H1 (cell line): ENCODE data around the gene TOR1AIP1. TPM values are rescaled to one million over a fixed set of nuclear protein-coding genes. Genes with fewer than 3 reads are reported as not detected.

Experiments
- CTCF ChIA-PET: fragments of 300-600 bp; sonication (Branson Sonifier 250); formaldehyde crosslinking; loops from one replicate; lab custom pipeline; 2021; ENCODE audit not compliant: partially characterized antibody; lab: Charles Lee
- POLR2A ChIA-PET: fragments of 300-600 bp; sonication (Branson Sonifier 250); formaldehyde crosslinking; loops from one replicate; lab custom pipeline; 2021; ENCODE audit warnings: inconsistent platforms; ENCODE audit not compliant: partially characterized antibody; lab: Charles Lee
- DNase-seq, 2 experiments: peaks; one replicate each; pipeline versions ENCODE4 v3.0.0 to v3.0.0-alpha.2; 2010 to 2022; ENCODE audit warnings: low spot score in 2 of 2, low read depth in 1 of 2, mixed read lengths in 1 of 2
- FAIRE-seq: peaks from 2 replicates; lab custom pipeline; 2011; peaks lifted over from hg19 to GRCh38; lab: Jason Lieb, UNC
- H2AFZ ChIP-seq: 2 replicates; pipeline ENCODE4 v1.8.1; 2012; ENCODE audit warnings: low read length, inconsistent platforms
- H2AK5ac ChIP-seq: 2 replicates; pipeline ENCODE4 v1.6.1; 2013; ENCODE audit warnings: low read depth, low read length
- H2BK120ac ChIP-seq: replicated peaks from 2 replicates; pipeline ENCODE3; 2013; ENCODE audit warnings: low read depth, low read length, inconsistent platforms
- H2BK12ac ChIP-seq: 2 replicates; pipeline ENCODE4 v1.6.1; 2013; ENCODE audit warnings: low read depth, low read length
- H2BK15ac ChIP-seq: 2 replicates; pipeline ENCODE4 v1.6.1; 2013; ENCODE audit warnings: low read length
- H2BK20ac ChIP-seq: 2 replicates; pipeline ENCODE4 v1.6.1; 2013; ENCODE audit warnings: low read length
- H2BK5ac ChIP-seq: 2 replicates; pipeline ENCODE4 v1.6.1; 2013; ENCODE audit warnings: low read depth, low read length
- H3K14ac ChIP-seq: 2 replicates; pipeline ENCODE4 v1.6.1; 2013; ENCODE audit warnings: inconsistent platforms; ENCODE audit not compliant: insufficient read length
- H3K18ac ChIP-seq: 2 replicates; pipeline ENCODE4 v1.6.1; 2013; ENCODE audit warnings: low read length; ENCODE audit errors: extremely low read depth
- H3K23ac ChIP-seq: 2 replicates; pipeline ENCODE4 v1.6.1; 2013; ENCODE audit warnings: inconsistent platforms; ENCODE audit not compliant: insufficient read length
- H3K23me2 ChIP-seq: 2 replicates; pipeline ENCODE4 v1.6.1; 2013; ENCODE audit warnings: low read depth, low read length
- H3K27ac ChIP-seq: 2 replicates; pipeline ENCODE4 v1.6.1; 2011; ENCODE audit warnings: low read depth, low read length, inconsistent platforms
- H3K27me3 ChIP-seq, 4 experiments: replicated peaks in 1 of 4; 1 replicate in 1 of 4; 2 replicates in 3 of 4; pipeline versions ENCODE4 v1.6.1 to v1.8.1; 2011 to 2013; ENCODE audit warnings: low read length in 3 of 4, mild to moderate bottlenecking in 3 of 4, inconsistent platforms in 2 of 4, mixed read lengths in 2 of 4, moderate library complexity in 1 of 4; ENCODE audit not compliant: control insufficient read depth in 3 of 4, insufficient read depth in 3 of 4; ENCODE audit errors: extremely low read depth in 1 of 4
- H3K36me3 ChIP-seq, 4 experiments: 2 replicates each; pipeline versions ENCODE4 v1.6.1 to v1.8.1; 2011 to 2013; ENCODE audit warnings: mild to moderate bottlenecking in 4 of 4, low read length in 3 of 4, moderate library complexity in 2 of 4, control low read depth in 1 of 4, inconsistent platforms in 1 of 4; ENCODE audit not compliant: insufficient read depth in 4 of 4, control insufficient read depth in 2 of 4
- H3K4ac ChIP-seq: replicated peaks from 2 replicates; pipeline ENCODE3; 2013; ENCODE audit warnings: low read length, low read depth, mixed read lengths, inconsistent platforms; ENCODE audit not compliant: insufficient read length
- H3K4me1 ChIP-seq, 4 experiments: replicated peaks in 1 of 4; 1 replicate in 1 of 4; 2 replicates in 3 of 4; pipeline versions ENCODE4 v1.6.1 to v1.8.1; 2011 to 2013; ENCODE audit warnings: low read length in 3 of 4, inconsistent platforms in 2 of 4, mixed read lengths in 1 of 4; ENCODE audit not compliant: insufficient read depth in 4 of 4, control insufficient read depth in 3 of 4
- H3K4me2 ChIP-seq, 2 experiments: 2 replicates each; pipeline versions ENCODE4 v1.6.1 to v1.8.1; 2011 to 2013; ENCODE audit warnings: low read depth in 2 of 2, low read length in 2 of 2, control low read depth in 1 of 2, inconsistent platforms in 1 of 2, mild to moderate bottlenecking in 1 of 2; ENCODE audit not compliant: insufficient read depth in 1 of 2
- H3K4me3 ChIP-seq, 4 experiments: fragments of 200-600, 300-600 bp in 1 of 4; sonication (generic), shearing (Covaris generic), sonication (Bioruptor Twin) in 1 of 4; 2 replicates each; pipeline versions ENCODE4 v1.5.1 to v1.8.1; 2011 to 2016; ENCODE audit warnings: low read length in 4 of 4, low read depth in 3 of 4, control low read depth in 2 of 4, inconsistent platforms in 2 of 4, mild to moderate bottlenecking in 2 of 4, mixed read lengths in 1 of 4, moderate library complexity in 1 of 4; ENCODE audit not compliant: insufficient read depth in 2 of 4; ENCODE audit errors: extremely low read depth in 1 of 4
- H3K56ac ChIP-seq: replicated peaks from 2 replicates; pipeline ENCODE3; 2013; ENCODE audit warnings: low read depth, mild to moderate bottlenecking, mixed read lengths, low read length, inconsistent platforms; ENCODE audit not compliant: insufficient read length
- H3K79me1 ChIP-seq: 2 replicates; pipeline ENCODE4 v1.6.1; 2013; ENCODE audit warnings: low read depth, low read length, control low read depth
- H3K79me2 ChIP-seq, 2 experiments: 2 replicates each; pipeline versions ENCODE4 v1.6.1 to v1.8.1; 2012 to 2013; ENCODE audit warnings: low read length in 2 of 2, mild to moderate bottlenecking in 2 of 2, inconsistent platforms in 1 of 2; ENCODE audit not compliant: insufficient read depth in 2 of 2, control insufficient read depth in 1 of 2
- H3K9ac ChIP-seq, 4 experiments: replicated peaks in 1 of 4; 1 replicate in 1 of 4; 2 replicates in 3 of 4; pipeline versions ENCODE4 v1.6.1 to v1.8.1; 2011 to 2013; ENCODE audit warnings: low read depth in 3 of 4, low read length in 3 of 4, control low read depth in 2 of 4, mild to moderate bottlenecking in 2 of 4, moderate library complexity in 2 of 4, inconsistent platforms in 1 of 4; ENCODE audit errors: extremely low read depth in 1 of 4
- H3K9me3 ChIP-seq, 2 experiments: 2 replicates each; pipeline versions ENCODE4 v1.6.1 to v1.8.1; 2012 to 2013; ENCODE audit warnings: mild to moderate bottlenecking in 2 of 2, moderate library complexity in 2 of 2, control low read depth in 1 of 2, inconsistent platforms in 1 of 2, low read depth in 1 of 2, low read length in 1 of 2, mixed read lengths in 1 of 2; ENCODE audit not compliant: insufficient read depth in 2 of 2
- H4K20me1 ChIP-seq, 2 experiments: replicated peaks in 1 of 2; 2 replicates each; pipeline versions ENCODE3 to v1.8.1; 2011 to 2013; ENCODE audit warnings: inconsistent platforms in 2 of 2, low read length in 2 of 2, mild to moderate bottlenecking in 1 of 2; ENCODE audit not compliant: insufficient read depth in 2 of 2, control insufficient read depth in 1 of 2
- H4K5ac ChIP-seq: 2 replicates; pipeline ENCODE4 v1.6.1; 2013; ENCODE audit warnings: low read length, low read depth, mixed read lengths, inconsistent platforms; ENCODE audit not compliant: insufficient read length
- H4K8ac ChIP-seq: 2 replicates; pipeline ENCODE4 v1.8.0; 2013; ENCODE audit warnings: mild to moderate bottlenecking, moderate library complexity, low read length, inconsistent platforms; ENCODE audit not compliant: insufficient read depth; ENCODE audit errors: extremely low read depth
- H4K91ac ChIP-seq: replicated peaks from 2 replicates; pipeline ENCODE3; 2013; ENCODE audit warnings: low read length, mixed read lengths, inconsistent platforms; ENCODE audit not compliant: insufficient read length
- ATF2 ChIP-seq: IDR thresholded peaks from 2 replicates; pipeline ENCODE4 v1.6.1; 2012; ENCODE audit warnings: low read length, inconsistent platforms
- ATF3 ChIP-seq: IDR thresholded peaks from 2 replicates; pipeline ENCODE4 v1.6.1; 2011; ENCODE audit warnings: low read depth, mild to moderate bottlenecking, low read length; ENCODE audit not compliant: insufficient read depth
- EGR1 ChIP-seq: IDR thresholded peaks from 2 replicates; pipeline ENCODE4 v1.6.1; 2011; ENCODE audit warnings: low read depth, low read length, borderline replicate concordance
- NRF1 ChIP-seq: IDR thresholded peaks from 2 replicates; pipeline ENCODE4 v1.6.1; 2011; ENCODE audit warnings: mild to moderate bottlenecking, low read depth, low read length, improper control_type of control experiment
- RBBP5 ChIP-seq: IDR thresholded peaks from 2 replicates; pipeline ENCODE4 v1.7.1; 2012; ENCODE audit warnings: low read depth, mild to moderate bottlenecking, inconsistent platforms, low read length, moderate library complexity, borderline replicate concordance
- RFX5 ChIP-seq: IDR thresholded peaks from 2 replicates; pipeline ENCODE4 v1.6.1; 2011; ENCODE audit warnings: low read depth, low read length, improper control_type of control experiment, borderline replicate concordance
- SP1 ChIP-seq: IDR thresholded peaks from 2 replicates; pipeline ENCODE4 v1.6.1; 2011; ENCODE audit warnings: low read depth, low read length
- WGBS, 2 experiments: shearing (Covaris generic) in 1 of 2; methylation state at CpG; one replicate each; pipeline versions ENCODE4 v1.1.6 to v1.1.7; 2013 to 2015; ENCODE audit warnings: low lambda C conversion rate in 2 of 2, mixed read lengths in 2 of 2, inconsistent platforms in 1 of 2, low coverage in 1 of 2, missing lambda C conversion rate in 1 of 2; ENCODE audit not compliant: insufficient replicate concordance in 2 of 2, insufficient coverage in 1 of 2, insufficient read length in 1 of 2; ENCODE audit errors: extremely low coverage in 1 of 2, missing lambda C conversion rate in 1 of 2; 5-methylcytosine and 5-hydroxymethylcytosine counted together
- polyA plus RNA-seq, 7 experiments: library from polyadenylated mRNA; depleted of rRNA in 3 of 7; stranded (reverse) in 5 of 7; unstranded in 2 of 7; fragments of >200 nt in 5 of 7; fragments of 200-250 nt in 2 of 7; gene quantifications; 1 replicate in 5 of 7; 2 replicates in 1 of 7; 4 replicates in 1 of 7; pipeline versions ENCODE4 v1.2.1 to v1.2.3, GENCODE V29; 2011 to 2013; ENCODE audit warnings: missing spikeins in 2 of 7, mixed read lengths in 2 of 7
- total RNA-seq: library from RNA; stranded (reverse); fragmentation: NEBNext Ultra II Directional; extraction: Animal tissue kit (Norgen Biotek cat#: 25700); gene quantifications from 2 replicates; pipeline ENCODE4 v1.2.1, GENCODE V29; 2021

Gene TOR1AIP1
- total and polyA plus RNA-seq, 2 of the 8 experiments (the other 6 are each of a cell fraction or from before 2014, with no cell fraction given), result 5.7 to 22.8 TPM

- H3K23ac ChIP-seq, result no peak overlapping the region
- H3K27me3 ChIP-seq, result no peaks in the 10 kb centered on the region
- no peaks in the 10 kb centered on the region for H3K9me3 ChIP-seq
- no peak overlapping the region for H3K4ac ChIP-seq
- CTCF ChIA-PET, result interaction anchor here (0.6 to 1.3 kb wide), 8 partner anchors 10 to 854 kb away, joined by 3 to 6 read pairs (median 3); no protein-coding TSS in a partner anchor
- H4K91ac ChIP-seq, result no peak overlapping the region
- no peak overlapping the region for H3K27ac ChIP-seq
- peaks cover 2 to 12% (median 9%) of the 10 kb centered on the region in 4 experiments; a peak in 4 of 8 replicates for H3K36me3 ChIP-seq
- POLR2A ChIA-PET, result interaction anchor here (1.3 to 1.9 kb wide), 2 partner anchors 32 to 39 kb away, joined by 3 to 4 read pairs; no protein-coding TSS in a partner anchor
- H4K8ac ChIP-seq, result no peak overlapping the region
- H3K9ac ChIP-seq, result no peak overlapping the region
- no peak for DNase-seq
- peaks cover 0 to 12% (median 3%) of the 10 kb centered on the region in 4 experiments; a peak in 2 of 7 replicates for H3K4me1 ChIP-seq
- no peak overlapping the region for H2BK120ac ChIP-seq
- no peak overlapping the region for H3K56ac ChIP-seq
- no peak overlapping the region for H2BK20ac ChIP-seq
- H3K23me2 ChIP-seq, result no peaks in the 10 kb centered on the region
- FAIRE-seq, result no peak
- H3K18ac ChIP-seq, result no peak overlapping the region
- TF ChIP-seq RBBP5 (no peak), RFX5 (no peak), NRF1 (no peak), EGR1 (no peak), SP1 (no peak), ATF3 (no peak), ATF2 (no peak)
- TF ChIP-seq, all 59 proteins: peak for 0
- no peaks in the 10 kb centered on the region for H3K79me2 ChIP-seq
- H2AFZ ChIP-seq, result no peak overlapping the region
- no peak overlapping the region for H3K4me3 ChIP-seq
- no peak overlapping the region for H2AK5ac ChIP-seq
- no peak overlapping the region for H2BK15ac ChIP-seq
- WGBS, 2 experiments, result 82% methylated on average over 8 of the region's 8 CpGs; no CpG with 5 or more reads in 1 of the 2 experiments
- no peak overlapping the region for H2BK12ac ChIP-seq
- no peaks in the 10 kb centered on the region for H4K20me1 ChIP-seq
- no peaks in the 10 kb centered on the region for H3K79me1 ChIP-seq
- no peak overlapping the region for H3K14ac ChIP-seq
- H2BK5ac ChIP-seq, result no peak overlapping the region
- H4K5ac ChIP-seq, result no peak overlapping the region
- H3K4me2 ChIP-seq, result no peak overlapping the region
Measured at GRCh38 chr1:179921981-179922872, 40.1 kb downstream of the TOR1AIP1 start.
